Measurements from ENCODE around the gene AHCYL1. TPM values are rescaled to one million over a fixed set of nuclear protein-coding genes. Genes with fewer than 3 reads are reported as not detected.

Gene AHCYL1
- total RNA-seq, 2 donors from 2014 or later = 78.9 to 96.0 TPM

- Mint-ChIP-seq H3K4me1 (peaks cover 31% of the 10 kb centered on the region), H3K27me3 (ENCODE audit: insufficient read depth) (no peaks in the 10 kb centered on the region), H3K36me3 (ENCODE audit: low read depth) (peaks cover 10% of the 10 kb centered on the region), H3K4me3 (no peak overlapping the region), H3K9me3 (no peaks in the 10 kb centered on the region), H3K27ac (no peak overlapping the region)
- Histone ChIP-seq H3K4me3 (ENCODE audit: low read length) (no peak overlapping the region), H3K36me3 (ENCODE audit: control insufficient read depth, insufficient read depth, low read length) (peaks cover 26% of the 10 kb centered on the region), H3K27ac (ENCODE audit: low read depth, low read length) (no peak overlapping the region), H3K4me1 (ENCODE audit: control insufficient read depth, insufficient read depth, low read length) (peaks cover 20% of the 10 kb centered on the region), H3K9ac (ENCODE audit: extremely low read depth, low read length, poor library complexity, severe bottlenecking) (no peak overlapping the region), H3K27me3 (ENCODE audit: control insufficient read depth, insufficient read depth, low read length, poor library complexity, severe bottlenecking) (no peaks in the 10 kb centered on the region), H3K9me3 (ENCODE audit: control insufficient read depth, low read length) (no peaks in the 10 kb centered on the region)
- DNase-seq = no peak
- WGBS, 2 experiments (ENCODE audit: insufficient coverage in 1 of 2, insufficient read length in 1 of 2) = 97 to 100% methylated on average over 3 of the region's 3 CpGs
- TF ChIP-seq, protein P1, sequence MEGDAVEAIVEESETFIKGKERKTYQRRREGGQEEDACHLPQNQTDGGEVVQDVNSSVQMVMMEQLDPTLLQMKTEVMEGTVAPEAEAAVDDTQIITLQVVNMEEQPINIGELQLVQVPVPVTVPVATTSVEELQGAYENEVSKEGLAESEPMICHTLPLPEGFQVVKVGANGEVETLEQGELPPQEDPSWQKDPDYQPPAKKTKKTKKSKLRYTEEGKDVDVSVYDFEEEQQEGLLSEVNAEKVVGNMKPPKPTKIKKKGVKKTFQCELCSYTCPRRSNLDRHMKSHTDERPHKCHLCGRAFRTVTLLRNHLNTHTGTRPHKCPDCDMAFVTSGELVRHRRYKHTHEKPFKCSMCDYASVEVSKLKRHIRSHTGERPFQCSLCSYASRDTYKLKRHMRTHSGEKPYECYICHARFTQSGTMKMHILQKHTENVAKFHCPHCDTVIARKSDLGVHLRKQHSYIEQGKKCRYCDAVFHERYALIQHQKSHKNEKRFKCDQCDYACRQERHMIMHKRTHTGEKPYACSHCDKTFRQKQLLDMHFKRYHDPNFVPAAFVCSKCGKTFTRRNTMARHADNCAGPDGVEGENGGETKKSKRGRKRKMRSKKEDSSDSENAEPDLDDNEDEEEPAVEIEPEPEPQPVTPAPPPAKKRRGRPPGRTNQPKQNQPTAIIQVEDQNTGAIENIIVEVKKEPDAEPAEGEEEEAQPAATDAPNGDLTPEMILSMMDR (conservative IDR thresholded peaks at IDR 0.05) = no peak
Observed at GRCh38 chr1:109993885-109994284, 9.3 kb downstream of the AHCYL1 start.

DNA sequence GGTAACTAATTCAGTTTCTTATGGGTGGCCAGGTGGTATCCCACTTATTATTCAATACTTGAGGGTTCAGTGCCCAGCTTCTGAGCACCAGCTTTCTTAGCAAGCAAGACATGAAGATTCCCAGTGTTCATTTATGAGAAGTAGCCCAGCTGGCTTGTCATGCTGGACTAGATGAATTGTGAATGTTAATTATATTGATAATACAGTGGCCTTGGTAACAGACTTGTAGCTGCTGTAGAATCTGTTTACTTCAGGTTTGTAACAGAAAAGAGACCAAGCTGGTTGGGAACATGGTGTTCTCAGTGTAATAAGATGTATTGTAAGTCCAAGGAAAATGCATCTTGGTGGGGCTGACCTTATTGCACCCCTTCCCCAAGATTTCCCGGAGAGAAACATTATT is 10.1 kb downstream of the AHCYL1 start:
- Mint-ChIP-seq H3K4me3 (no peak overlapping the region), H3K9me3 (no peaks in the 10 kb centered on the region), H3K4me1 (peaks cover 29% of the 10 kb centered on the region), H3K27me3 (ENCODE audit: insufficient read depth) (no peaks in the 10 kb centered on the region), H3K27ac (no peak overlapping the region), H3K36me3 (ENCODE audit: low read depth) (peaks cover 10% of the 10 kb centered on the region)
- H3K4me3 ChIP-seq (ENCODE audit: low read length) = no peak overlapping the region
- DNase-seq = no peak
- TF ChIP-seq, protein P1 (conservative IDR thresholded peaks at IDR 0.05) = no peak
- no peak overlapping the region for H3K27ac ChIP-seq (ENCODE audit: low read depth, low read length)
- H3K36me3 ChIP-seq (ENCODE audit: control insufficient read depth, insufficient read depth, low read length) = peaks cover 24% of the 10 kb centered on the region
- H3K9me3 ChIP-seq (ENCODE audit: control insufficient read depth, low read length) = no peaks in the 10 kb centered on the region
- peaks cover 20% of the 10 kb centered on the region for H3K4me1 ChIP-seq (ENCODE audit: control insufficient read depth, insufficient read depth, low read length)
- 100% methylated on average over 1 of the region's 1 CpG for WGBS, 2 experiments (ENCODE audit: insufficient coverage in 1 of 2, insufficient read length in 1 of 2)
- no peaks in the 10 kb centered on the region for H3K27me3 ChIP-seq (ENCODE audit: control insufficient read depth, insufficient read depth, low read length, poor library complexity, severe bottlenecking)
- no peak overlapping the region for H3K9ac ChIP-seq (ENCODE audit: extremely low read depth, low read length, poor library complexity, severe bottlenecking)

DNA sequence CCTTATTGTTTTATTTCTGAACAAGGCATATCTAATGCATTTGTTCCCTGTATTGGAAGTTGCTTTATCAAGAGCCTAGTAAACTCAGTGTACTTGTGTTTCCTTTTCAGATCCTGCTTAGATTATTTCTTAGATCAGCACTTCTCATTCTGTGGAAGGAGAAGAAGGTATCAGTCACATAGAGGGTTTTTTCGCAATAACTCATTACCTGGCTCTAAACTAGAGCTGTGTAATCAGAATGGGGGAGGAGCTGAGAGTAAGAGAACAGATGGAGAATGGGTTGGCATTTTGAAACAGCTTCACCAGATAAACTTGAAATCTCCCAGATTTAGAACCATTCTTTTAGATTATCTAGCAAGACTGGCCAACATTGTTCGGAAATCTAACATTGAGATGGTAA is 11.0 kb downstream of the AHCYL1 start:
- Histone ChIP-seq H3K4me3 (ENCODE audit: low read length) (no peak overlapping the region), H3K4me1 (ENCODE audit: control insufficient read depth, insufficient read depth, low read length) (peaks cover 14% of the 10 kb centered on the region), H3K36me3 (ENCODE audit: control insufficient read depth, insufficient read depth, low read length) (peaks cover 18% of the 10 kb centered on the region), H3K27me3 (ENCODE audit: control insufficient read depth, insufficient read depth, low read length, poor library complexity, severe bottlenecking) (no peaks in the 10 kb centered on the region), H3K9me3 (ENCODE audit: control insufficient read depth, low read length) (no peaks in the 10 kb centered on the region), H3K27ac (ENCODE audit: low read depth, low read length) (no peak overlapping the region), H3K9ac (ENCODE audit: extremely low read depth, low read length, poor library complexity, severe bottlenecking) (no peak overlapping the region)
- 92 to 97% methylated on average over 2 of the region's 2 CpGs for WGBS, 2 experiments (ENCODE audit: insufficient coverage in 1 of 2, insufficient read length in 1 of 2)
- H3K9me3 Mint-ChIP-seq = no peaks in the 10 kb centered on the region
- no peak overlapping the region for H3K27ac Mint-ChIP-seq
- peaks cover 10% of the 10 kb centered on the region for H3K36me3 Mint-ChIP-seq (ENCODE audit: low read depth)
- H3K4me1 Mint-ChIP-seq = peaks cover 28% of the 10 kb centered on the region
- no peak for DNase-seq
- TF ChIP-seq, protein P1 (conservative IDR thresholded peaks at IDR 0.05) = no peak
- no peaks in the 10 kb centered on the region for H3K27me3 Mint-ChIP-seq (ENCODE audit: insufficient read depth)
- H3K4me3 Mint-ChIP-seq = no peak overlapping the region

Measured in endodermal cell (in vitro differentiated cells).